ENCODE measurements around the gene PRPSAP2.
"Not testable (repeated sequence)": the region's sequence is repeated elsewhere in the genome, so short reads cannot be mapped to it uniquely, and the experiment has no call there.

PRPSAP2 gene

GRCh38 chr17:18951941-18952842 is 94.3 kb downstream of the PRPSAP2 start, which contains the start of gene SLC5A10:
TSS of gene SLC5A10 (plus strand) at chr17:18952165. CDS start at chr17:18952206, 41 bp downstream.
- TF ChIP-seq CTCF (conservative IDR thresholded peaks at IDR 0.05; ENCODE audit: control insufficient read depth, insufficient read depth, low read depth, low read length), result peak; percentile 23
- no peak within 1 kb of the TSS for H3K4me3 ChIP-seq (ENCODE audit: control insufficient read depth, low read depth, low read length)
- no peak for DNase-seq (ENCODE audit: low read depth)

GRCh38 chr17:18953231-18953728 is 95.3 kb downstream of the PRPSAP2 start:
- H3K4me3 ChIP-seq (ENCODE audit: control insufficient read depth, low read depth, low read length), result no peak overlapping the region
- DNase-seq (ENCODE audit: low read depth), result no peak
- TF ChIP-seq CTCF (conservative IDR thresholded peaks at IDR 0.05; ENCODE audit: control insufficient read depth, insufficient read depth, low read depth, low read length), result no peak

- no peak overlapping the region for H3K4me3 ChIP-seq (ENCODE audit: control insufficient read depth, low read depth, low read length)
- DNase-seq (ENCODE audit: low read depth), result no peak
- TF ChIP-seq CTCF (conservative IDR thresholded peaks at IDR 0.05; ENCODE audit: control insufficient read depth, insufficient read depth, low read depth, low read length), result no peak
Measured at GRCh38 chr17:18954321-18954720, 96.4 kb downstream of the PRPSAP2 start.

- H3K4me3 ChIP-seq (ENCODE audit: control insufficient read depth, low read depth, low read length), result no peak overlapping the region
- no peak for DNase-seq (ENCODE audit: low read depth)
- TF ChIP-seq CTCF (conservative IDR thresholded peaks at IDR 0.05; ENCODE audit: control insufficient read depth, insufficient read depth, low read depth, low read length), result no peak
Measured at GRCh38 chr17:18955009-18955408, 97.1 kb downstream of the PRPSAP2 start.

- DNase-seq (ENCODE audit: low read depth); H3K4me3 ChIP-seq (ENCODE audit: control insufficient read depth, low read depth, low read length): not testable (repeated sequence)
Measured at GRCh38 chr17:18956021-18956420, 98.1 kb downstream of the PRPSAP2 start.

- TF ChIP-seq CTCF (conservative IDR thresholded peaks at IDR 0.05; ENCODE audit: control insufficient read depth, insufficient read depth, low read depth, low read length), result no peak
- H3K4me3 ChIP-seq (ENCODE audit: control insufficient read depth, low read depth, low read length), result no peak overlapping the region
Measured at GRCh38 chr17:18956581-18956980, 98.7 kb downstream of the PRPSAP2 start.

GRCh38 chr17:18957831-18958230 is 99.9 kb downstream of the PRPSAP2 start:
- TF ChIP-seq CTCF (conservative IDR thresholded peaks at IDR 0.05; ENCODE audit: control insufficient read depth, insufficient read depth, low read depth, low read length), result no peak
- H3K4me3 ChIP-seq (ENCODE audit: control insufficient read depth, low read depth, low read length), result no peak overlapping the region
- DNase-seq (ENCODE audit: low read depth), result no peak

More at GRCh38 chr17:18956581-18956980, 98.7 kb downstream of the PRPSAP2 start:
- no peak for DNase-seq (ENCODE audit: low read depth)
